GM23248 (cell line): ENCODE data around the gene GAS2L1.
A peak's percentile ranks its signal among the peaks of the same experiment; 100 is the strongest.

Experiments used
- EZH2 ChIP-seq: fragments of 200-600 bp; sonication (generic); IDR thresholded peaks from 2 replicates; pipeline ENCODE4 v1.6.1; 2018; ENCODE audit warnings: antibody characterized with exemption, mild to moderate bottlenecking; ENCODE audit not compliant: insufficient read depth, poor library complexity, severe bottlenecking
- EZH2phosphoT487 ChIP-seq: fragments of 200-600 bp; sonication (generic); IDR thresholded peaks from 2 replicates; pipeline ENCODE4 v1.6.1; 2018; ENCODE audit warnings: antibody characterized with exemption, moderate library complexity, mild to moderate bottlenecking, low read depth; ENCODE audit not compliant: insufficient read depth

DNA sequence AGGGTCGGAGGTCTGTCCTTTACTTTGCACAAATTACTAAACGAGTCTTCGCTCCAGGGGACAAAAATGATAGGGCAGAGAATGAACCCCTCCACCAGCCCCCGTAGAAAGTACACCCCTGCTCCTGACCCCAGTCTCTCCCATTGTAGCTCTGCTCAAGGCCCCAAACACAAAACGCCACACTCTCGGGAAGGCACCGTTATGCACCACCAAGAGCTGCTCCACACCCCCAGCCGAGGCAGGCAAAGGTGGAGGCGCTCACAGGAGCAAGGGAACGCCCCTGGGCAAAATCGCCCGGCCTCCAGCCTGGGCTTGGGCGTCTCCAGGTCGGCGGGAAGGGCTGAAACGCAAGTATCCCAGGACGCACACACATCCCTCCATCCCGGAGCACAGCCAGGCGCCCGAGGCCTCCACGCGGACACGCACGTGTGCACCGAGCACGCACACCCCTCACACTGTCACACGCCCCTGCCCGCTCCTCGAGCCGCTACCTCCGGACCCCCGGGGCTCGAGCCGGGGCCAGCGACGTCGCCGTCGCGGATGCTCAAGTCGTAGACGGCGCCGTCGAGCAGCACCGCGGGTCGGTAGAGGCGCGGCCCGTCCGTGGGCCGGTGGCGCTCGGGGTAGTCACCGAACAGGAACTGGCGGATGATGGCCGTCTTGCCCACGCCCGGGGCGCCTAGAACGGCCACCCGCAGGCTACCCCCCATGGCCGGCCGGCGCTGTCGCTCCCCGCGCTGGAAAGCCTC is 8.3 kb downstream of the GAS2L1 start:
- TF ChIP-seq EZH2phosphoT487 (0 out of 2 replicates have a peak, but pooled peaks have one; percentile 60), EZH2 (no peak)
